Sigmoid colon (tissue), 7 donors: ENCODE results near the gene ALX4. TPM values are rescaled to one million over a fixed set of nuclear protein-coding genes. Genes with fewer than 3 reads are reported as not detected.

Experiments
- DNase-seq: peaks from one replicate; pipeline ENCODE4 v3.0.0-alpha.2; 2019
- H3K27ac ChIP-seq, 4 donors: fragments of 200-600 bp; sonication (generic); one replicate each; pipeline ENCODE4 v1.5.1; 2016 to 2019; ENCODE audit warnings: mild to moderate bottlenecking in 1 of 4
- H3K27me3 ChIP-seq, 3 donors: fragments of 200-600 bp; sonication (generic); one replicate each; pipeline ENCODE4 v1.5.1; 2019; ENCODE audit warnings: mild to moderate bottlenecking in 1 of 3
- H3K36me3 ChIP-seq, 4 donors: fragments of 200-600 bp; sonication (generic); one replicate each; pipeline ENCODE4 v1.5.1; 2016 to 2019
- H3K4me1 ChIP-seq, 4 donors: fragments of 200-600 bp; sonication (generic); one replicate each; pipeline ENCODE4 v1.5.1; 2017 to 2019
- H3K4me3 ChIP-seq, 4 donors: fragments of 200-600 bp; sonication (generic); one replicate each; pipeline ENCODE4 v1.5.1; 2017 to 2019; ENCODE audit warnings: mild to moderate bottlenecking in 2 of 4, moderate library complexity in 1 of 4
- H3K9me3 ChIP-seq, 4 donors: fragments of 200-600 bp in 3 of 4; sonication (generic) in 3 of 4; one replicate each; pipeline versions ENCODE4 v1.5.1 to v1.6.1; 2013 to 2019
- EP300 ChIP-seq, 4 donors: sonication (generic); formaldehyde crosslinking; IDR thresholded peaks; one replicate each; pipeline ENCODE4 v1.6.1; 2017; ENCODE audit warnings: antibody characterized with exemption in 4 of 4
- POLR2A ChIP-seq, 2 donors: fragments of 450-650 bp; IDR thresholded peaks; one replicate each; pipeline ENCODE4 v1.6.1; 2016; ENCODE audit warnings: antibody characterized with exemption in 2 of 2, mild to moderate bottlenecking in 2 of 2, moderate library complexity in 2 of 2
- POLR2AphosphoS5 ChIP-seq, 4 donors: sonication (generic); formaldehyde crosslinking; IDR thresholded peaks; one replicate each; pipeline ENCODE4 v1.6.1; 2017; ENCODE audit warnings: antibody characterized with exemption in 4 of 4
- WGBS, 2 donors: extraction: QIAGEN DNeasy Blood & Tissue Kit; methylation state at CpG; one replicate each; pipeline ENCODE4 v1.1.7; 2013; 5-methylcytosine and 5-hydroxymethylcytosine counted together
- intact Hi-C: fragments of 100-400 bp; cut with DNase I; formaldehyde crosslinking; loops from one replicate; pipeline ENCODE4 v1.15.1; 2023
- polyA plus RNA-seq, 3 donors: library from polyadenylated mRNA; stranded (reverse); fragments of 200-250 nt; gene quantifications; one replicate each; pipeline ENCODE4 v1.2.3, GENCODE V29; 2013
- total RNA-seq, 4 donors: library from RNA; depleted of rRNA; stranded (reverse); fragments of >200 nt; gene quantifications; one replicate each; pipeline ENCODE4 v1.1.0, GENCODE V29; 2016
- TF ChIP-seq, protein P1 (sequence below), 4 experiments: fragments of 450-650 bp in 3 of 4; fragments of 200-600 bp in 1 of 4; IDR thresholded peaks; one replicate each; pipeline ENCODE4 v1.5.1; 2016 to 2019; ENCODE audit warnings: antibody characterized with exemption in 4 of 4, mild to moderate bottlenecking in 3 of 4, moderate library complexity in 2 of 4
- donor health status: healthy with polysubstance abuse.
- donor health status: Bipolar disorder and iron deficiency.
- donor health status: healthy.

ALX4 gene
- total and polyA plus RNA-seq, 7 donors = not detected

- no peak for DNase-seq
Measured at GRCh38 chr11:44344921-44345320, 35.0 kb upstream of the ALX4 start.

DNA sequence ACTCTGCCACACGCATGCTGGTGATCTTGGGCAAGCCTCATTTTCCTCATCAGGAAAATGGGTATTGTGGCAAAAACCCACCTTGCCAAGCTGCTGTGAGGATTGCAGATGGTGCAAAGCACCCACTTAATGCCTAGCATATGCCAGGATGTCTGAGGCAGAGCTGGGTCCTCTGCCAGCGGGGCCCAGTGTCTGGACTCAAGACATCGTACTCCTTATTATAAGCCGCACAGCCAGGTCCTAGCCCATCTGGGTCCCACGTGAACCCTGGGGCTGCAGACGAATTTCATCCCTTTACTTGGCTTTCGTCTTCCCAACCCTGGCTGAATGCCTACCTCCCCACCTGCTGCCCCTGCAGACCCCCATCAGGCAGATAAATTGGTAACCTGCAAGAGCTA is 34.5 kb upstream of the ALX4 start:
- TF ChIP-seq EP300 (IDR thresholded peaks at IDR 0.05) (no peak), POLR2AphosphoS5 (IDR thresholded peaks at IDR 0.05) (no peak), POLR2A (IDR thresholded peaks at IDR 0.05) (no peak)
- TF ChIP-seq, protein P1, sequence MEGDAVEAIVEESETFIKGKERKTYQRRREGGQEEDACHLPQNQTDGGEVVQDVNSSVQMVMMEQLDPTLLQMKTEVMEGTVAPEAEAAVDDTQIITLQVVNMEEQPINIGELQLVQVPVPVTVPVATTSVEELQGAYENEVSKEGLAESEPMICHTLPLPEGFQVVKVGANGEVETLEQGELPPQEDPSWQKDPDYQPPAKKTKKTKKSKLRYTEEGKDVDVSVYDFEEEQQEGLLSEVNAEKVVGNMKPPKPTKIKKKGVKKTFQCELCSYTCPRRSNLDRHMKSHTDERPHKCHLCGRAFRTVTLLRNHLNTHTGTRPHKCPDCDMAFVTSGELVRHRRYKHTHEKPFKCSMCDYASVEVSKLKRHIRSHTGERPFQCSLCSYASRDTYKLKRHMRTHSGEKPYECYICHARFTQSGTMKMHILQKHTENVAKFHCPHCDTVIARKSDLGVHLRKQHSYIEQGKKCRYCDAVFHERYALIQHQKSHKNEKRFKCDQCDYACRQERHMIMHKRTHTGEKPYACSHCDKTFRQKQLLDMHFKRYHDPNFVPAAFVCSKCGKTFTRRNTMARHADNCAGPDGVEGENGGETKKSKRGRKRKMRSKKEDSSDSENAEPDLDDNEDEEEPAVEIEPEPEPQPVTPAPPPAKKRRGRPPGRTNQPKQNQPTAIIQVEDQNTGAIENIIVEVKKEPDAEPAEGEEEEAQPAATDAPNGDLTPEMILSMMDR (IDR thresholded peaks at IDR 0.05) = no peak
- H3K9me3 ChIP-seq = no peaks in the 10 kb centered on the region
- H3K36me3 ChIP-seq = no peaks in the 10 kb centered on the region
- H3K27me3 ChIP-seq = peaks cover 0 to 12% (median 0%) of the 10 kb centered on the region in 3 donors
- no peaks in the 10 kb centered on the region for H3K4me1 ChIP-seq
- WGBS, 2 donors = 85 to 88% methylated on average over 7 of the region's 7 CpGs
- DNase-seq = no peak
- no peak overlapping the region for H3K27ac ChIP-seq
- intact Hi-C loops = no loop called here
- no peak overlapping the region for H3K4me3 ChIP-seq

More at GRCh38 chr11:44344921-44345320, 35.0 kb upstream of the ALX4 start:
- no peaks in the 10 kb centered on the region for H3K36me3 ChIP-seq
- H3K27ac ChIP-seq = no peak overlapping the region
- peaks cover 0 to 7% (median 0%) of the 10 kb centered on the region in 3 donors for H3K27me3 ChIP-seq
- no peaks in the 10 kb centered on the region for H3K4me1 ChIP-seq
- TF ChIP-seq, protein P1 (IDR thresholded peaks at IDR 0.05) = no peak
- TF ChIP-seq EP300 (IDR thresholded peaks at IDR 0.05) = no peak
- no peaks in the 10 kb centered on the region for H3K9me3 ChIP-seq
- no peak overlapping the region for H3K4me3 ChIP-seq
- WGBS, 2 donors = 72 to 74% methylated on average over 5 of the region's 5 CpGs
- intact Hi-C loops = no loop called here

GRCh38 chr11:44343778-44344422 is 34.0 kb upstream of the ALX4 start:
- DNase-seq = no peak
- no peaks in the 10 kb centered on the region for H3K9me3 ChIP-seq
- H3K36me3 ChIP-seq = no peaks in the 10 kb centered on the region
- TF ChIP-seq POLR2AphosphoS5 (IDR thresholded peaks at IDR 0.05) (no peak), EP300 (IDR thresholded peaks at IDR 0.05) (no peak), POLR2A (IDR thresholded peaks at IDR 0.05) (no peak)
- TF ChIP-seq, protein P1 (IDR thresholded peaks at IDR 0.05) = no peak
- H3K4me3 ChIP-seq = no peak overlapping the region
- 75 to 88% methylated on average over 5 of the region's 5 CpGs for WGBS, 2 donors
- H3K4me1 ChIP-seq = no peaks in the 10 kb centered on the region
- intact Hi-C loops = no loop called here
- H3K27ac ChIP-seq = no peak overlapping the region
- peaks cover under 1 to 17% (median under 1%) of the 10 kb centered on the region in 3 donors for H3K27me3 ChIP-seq

DNA sequence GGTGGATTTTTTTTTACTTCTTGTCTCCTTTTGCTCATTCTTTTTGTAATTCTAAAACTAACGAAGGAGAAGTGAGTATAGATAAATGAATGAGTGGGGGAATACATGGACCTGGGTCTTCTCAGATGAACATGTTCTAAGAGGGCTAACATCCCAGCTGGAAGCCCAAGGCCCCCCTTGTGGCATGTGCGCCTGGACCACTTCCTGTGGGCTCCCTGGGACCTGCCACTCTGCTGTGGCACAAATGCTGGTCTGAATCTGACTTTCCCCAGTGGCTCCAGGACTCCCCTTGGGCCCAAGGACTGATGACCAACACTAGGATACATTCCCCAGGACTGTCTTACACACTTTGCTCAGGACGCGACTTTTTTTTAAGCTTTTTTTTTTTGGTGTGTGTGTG is 32.7 kb upstream of the ALX4 start:
- no peak for DNase-seq
- Histone ChIP-seq H3K4me3 (no peak overlapping the region), H3K9me3 (no peaks in the 10 kb centered on the region), H3K36me3 (no peaks in the 10 kb centered on the region), H3K27ac (no peak overlapping the region), H3K4me1 (no peaks in the 10 kb centered on the region), H3K27me3 (peaks cover 6 to 30% (median 13%) of the 10 kb centered on the region in 3 donors)
- WGBS, 2 donors = 82 to 89% methylated on average over 4 of the region's 4 CpGs
- TF ChIP-seq POLR2AphosphoS5 (IDR thresholded peaks at IDR 0.05) (no peak), EP300 (IDR thresholded peaks at IDR 0.05) (no peak), POLR2A (IDR thresholded peaks at IDR 0.05) (no peak)
- TF ChIP-seq, protein P1 (IDR thresholded peaks at IDR 0.05) = no peak
- intact Hi-C loops = no loop called here

GRCh38 chr11:44340656-44341055 is 30.7 kb upstream of the ALX4 start:
- no peak overlapping the region for H3K27ac ChIP-seq
- peaks cover 13 to 47% (median 31%) of the 10 kb centered on the region in 3 donors for H3K27me3 ChIP-seq
- H3K36me3 ChIP-seq = no peaks in the 10 kb centered on the region
- H3K9me3 ChIP-seq = no peaks in the 10 kb centered on the region
- H3K4me3 ChIP-seq = no peak overlapping the region
- WGBS, 2 donors = 85 to 91% methylated on average over 5 of the region's 5 CpGs
- DNase-seq = no peak
- H3K4me1 ChIP-seq = no peaks in the 10 kb centered on the region
- TF ChIP-seq POLR2AphosphoS5 (IDR thresholded peaks at IDR 0.05) (no peak), POLR2A (IDR thresholded peaks at IDR 0.05) (no peak), EP300 (IDR thresholded peaks at IDR 0.05) (no peak)
- TF ChIP-seq, protein P1 (IDR thresholded peaks at IDR 0.05) = no peak
- intact Hi-C loops = no loop called here
